ENCODE data around the gene SACS.

The SACS gene

GRCh38 chr13:23289917-23290357 lies 143.6 kb downstream of the SACS start:
- no peaks in the 10 kb centered on the region for H3K9me3 ChIP-seq (ENCODE audit: control insufficient read depth, insufficient read depth, low read length)
- H3K9ac ChIP-seq (ENCODE audit: low read depth, low read length) = no peak overlapping the region
- no peaks in the 10 kb centered on the region for H3K4me1 ChIP-seq (ENCODE audit: insufficient read depth, low read length)
- H3K36me3 ChIP-seq (ENCODE audit: insufficient read depth, low read length) = no peaks in the 10 kb centered on the region

GRCh38 chr13:23288995-23289394 lies 144.5 kb downstream of the SACS start:
- H3K36me3 ChIP-seq (ENCODE audit: insufficient read depth, low read length) = no peaks in the 10 kb centered on the region
- H3K9me3 ChIP-seq (ENCODE audit: control insufficient read depth, insufficient read depth, low read length) = no peaks in the 10 kb centered on the region
- H3K9ac ChIP-seq (ENCODE audit: low read depth, low read length) = no peak overlapping the region
- H3K4me1 ChIP-seq (ENCODE audit: insufficient read depth, low read length) = no peaks in the 10 kb centered on the region

GRCh38 chr13:23288564-23288963 lies 144.9 kb downstream of the SACS start:
- Histone ChIP-seq H3K4me1 (ENCODE audit: insufficient read depth, low read length) (no peaks in the 10 kb centered on the region), H3K9me3 (ENCODE audit: control insufficient read depth, insufficient read depth, low read length) (no peaks in the 10 kb centered on the region), H3K9ac (ENCODE audit: low read depth, low read length) (no peak overlapping the region), H3K36me3 (ENCODE audit: insufficient read depth, low read length) (no peaks in the 10 kb centered on the region)

GRCh38 chr13:23279321-23279720 lies 154.2 kb downstream of the SACS start:
- no peak overlapping the region for H3K9ac ChIP-seq (ENCODE audit: low read depth, low read length)
- no peaks in the 10 kb centered on the region for H3K4me1 ChIP-seq (ENCODE audit: insufficient read depth, low read length)
- no peaks in the 10 kb centered on the region for H3K36me3 ChIP-seq (ENCODE audit: insufficient read depth, low read length)
- H3K9me3 ChIP-seq (ENCODE audit: control insufficient read depth, insufficient read depth, low read length) = no peaks in the 10 kb centered on the region

Data from ES-I3 (cell line).